Measurements from ENCODE around the gene SLC28A1.

The SLC28A1 gene

GRCh38 chr15:84885801-84886200, 1.3 kb downstream of the SLC28A1 start:
- in situ Hi-C loops (cut with MboI; ENCODE audit: low sequenced_read_pairs) = no loop called here

GRCh38 chr15:84886211-84886983, 1.9 kb downstream of the SLC28A1 start:
- in situ Hi-C loops (cut with MboI; ENCODE audit: low sequenced_read_pairs) = no loop called here

GRCh38 chr15:84886984-84887299, 2.5 kb downstream of the SLC28A1 start:
- in situ Hi-C loops (cut with MboI; ENCODE audit: low sequenced_read_pairs) = no loop called here

- in situ Hi-C loops (cut with MboI; ENCODE audit: low sequenced_read_pairs) = no loop called here
These were observed 3.5 kb downstream of the SLC28A1 start for GRCh38 chr15:84887938-84888337.

GRCh38 chr15:84888639-84889038, 4.2 kb downstream of the SLC28A1 start:
- in situ Hi-C loops (cut with MboI; ENCODE audit: low sequenced_read_pairs) = no loop called here

- in situ Hi-C loops (cut with MboI; ENCODE audit: low sequenced_read_pairs) = no loop called here
These were observed 5.0 kb downstream of the SLC28A1 start for GRCh38 chr15:84889313-84889990.

GRCh38 chr15:84889991-84890669, 5.7 kb downstream of the SLC28A1 start:
- in situ Hi-C loops (cut with MboI; ENCODE audit: low sequenced_read_pairs) = no loop called here

GRCh38 chr15:84890670-84891162, 6.3 kb downstream of the SLC28A1 start:
- in situ Hi-C loops (cut with MboI; ENCODE audit: low sequenced_read_pairs) = no loop called here

- in situ Hi-C loops (cut with MboI; ENCODE audit: low sequenced_read_pairs) = no loop called here
These were observed 6.9 kb downstream of the SLC28A1 start for GRCh38 chr15:84891339-84891738.

- in situ Hi-C loops (cut with MboI; ENCODE audit: low sequenced_read_pairs) = no loop called here
These were observed 8.4 kb downstream of the SLC28A1 start for GRCh38 chr15:84892786-84893307.

GRCh38 chr15:84893607-84894006, 9.1 kb downstream of the SLC28A1 start:
- in situ Hi-C loops (cut with MboI; ENCODE audit: low sequenced_read_pairs) = no loop called here

GRCh38 chr15:84894736-84895425, 10.4 kb downstream of the SLC28A1 start:
- in situ Hi-C loops (cut with MboI; ENCODE audit: low sequenced_read_pairs) = no loop called here

- in situ Hi-C loops (cut with MboI; ENCODE audit: low sequenced_read_pairs) = no loop called here
These were observed 14.3 kb downstream of the SLC28A1 start for GRCh38 chr15:84898761-84899160.

GRCh38 chr15:84899750-84900149, 15.3 kb downstream of the SLC28A1 start:
- in situ Hi-C loops (cut with MboI; ENCODE audit: low sequenced_read_pairs) = no loop called here

GRCh38 chr15:84901540-84901939, 17.1 kb downstream of the SLC28A1 start:
- in situ Hi-C loops (cut with MboI; ENCODE audit: low sequenced_read_pairs) = no loop called here

- in situ Hi-C loops (cut with MboI; ENCODE audit: low sequenced_read_pairs) = no loop called here
These were observed 19.3 kb downstream of the SLC28A1 start for GRCh38 chr15:84903751-84904150.

- in situ Hi-C loops (cut with MboI; ENCODE audit: low sequenced_read_pairs) = no loop called here
These were observed 20.0 kb downstream of the SLC28A1 start for GRCh38 chr15:84904419-84904818.

- in situ Hi-C loops (cut with MboI; ENCODE audit: low sequenced_read_pairs) = no loop called here
These were observed 20.8 kb downstream of the SLC28A1 start for GRCh38 chr15:84905016-84905916.

- in situ Hi-C loops (cut with MboI; ENCODE audit: low sequenced_read_pairs) = no loop called here
These were observed 23.3 kb downstream of the SLC28A1 start for GRCh38 chr15:84907731-84908130.

- in situ Hi-C loops (cut with MboI; ENCODE audit: low sequenced_read_pairs) = no loop called here
These were observed 24.1 kb downstream of the SLC28A1 start for GRCh38 chr15:84908564-84908963.

Data from hTERT RPE-1 (cell line).